HG03045 (cell line): Measurements from ENCODE around the gene FTH1.
"Not testable (repeated sequence)": the region's sequence is repeated elsewhere in the genome, so short reads cannot be mapped to it uniquely, and the experiment has no call there.

Experiments used
- ATAC-seq: cut with Tn5 transposase; IDR thresholded peaks from one replicate; pipeline ENCODE4 v1.9.1; 2021; ENCODE audit warnings: mild to moderate bottlenecking, moderate library complexity; ENCODE audit not compliant: unreplicated experiment

Gene FTH1

GRCh38 chr11:61964058-61964665, 3.3 kb downstream of the FTH1 start:
- ATAC-seq = no peak

- no peak for ATAC-seq
Observed at GRCh38 chr11:61963282-61964057, 4.0 kb downstream of the FTH1 start.

GRCh38 chr11:61963016-61963281, 4.5 kb downstream of the FTH1 start:
- ATAC-seq = no peak

GRCh38 chr11:61962213-61963015, 5.0 kb downstream of the FTH1 start:
- no peak for ATAC-seq

- ATAC-seq = no peak
Observed at GRCh38 chr11:61961570-61962212, 5.7 kb downstream of the FTH1 start.

- no peak for ATAC-seq
Observed at GRCh38 chr11:61960532-61960931, 6.9 kb downstream of the FTH1 start.

GRCh38 chr11:61959678-61960077, 7.8 kb downstream of the FTH1 start:
- no peak for ATAC-seq

GRCh38 chr11:61959114-61959513, 8.3 kb downstream of the FTH1 start:
- no peak for ATAC-seq

GRCh38 chr11:61958590-61958989, 8.8 kb downstream of the FTH1 start:
- ATAC-seq = no peak

- ATAC-seq = no peak
Observed at GRCh38 chr11:61957021-61957770, 10.2 kb downstream of the FTH1 start.

GRCh38 chr11:61956191-61957020, 11.0 kb downstream of the FTH1 start:
- ATAC-seq = no peak

GRCh38 chr11:61955422-61956135, 11.9 kb downstream of the FTH1 start:
- no peak for ATAC-seq

- ATAC-seq = no peak
Observed at GRCh38 chr11:61954851-61955421, 12.5 kb downstream of the FTH1 start.

- ATAC-seq = no peak
Observed at GRCh38 chr11:61954106-61954850, 13.2 kb downstream of the FTH1 start.

GRCh38 chr11:61953632-61954031, 13.8 kb downstream of the FTH1 start:
- ATAC-seq = not testable (repeated sequence)

GRCh38 chr11:61952882-61953281, 14.6 kb downstream of the FTH1 start:
- no peak for ATAC-seq

GRCh38 chr11:61951484-61952135, 15.8 kb downstream of the FTH1 start:
- no peak for ATAC-seq

- ATAC-seq = no peak
Observed at GRCh38 chr11:61950035-61950547, 17.3 kb downstream of the FTH1 start, which contains the start of gene BEST1. TSS of gene BEST1 (plus strand) at chr11:61950351. CDS start at chr11:61951807, 1,456 bp downstream.
